ENCODE results near the gene DDX3X. TPM values are rescaled to one million over a fixed set of nuclear protein-coding genes. Genes with fewer than 3 reads are reported as not detected.
"Not testable (repeated sequence)": the region's sequence is repeated elsewhere in the genome, so short reads cannot be mapped to it uniquely, and the experiment has no call there.

Gene DDX3X
- total RNA-seq, 3 donors from 2014 or later, result 460 to 635 (median 497) TPM

DNA sequence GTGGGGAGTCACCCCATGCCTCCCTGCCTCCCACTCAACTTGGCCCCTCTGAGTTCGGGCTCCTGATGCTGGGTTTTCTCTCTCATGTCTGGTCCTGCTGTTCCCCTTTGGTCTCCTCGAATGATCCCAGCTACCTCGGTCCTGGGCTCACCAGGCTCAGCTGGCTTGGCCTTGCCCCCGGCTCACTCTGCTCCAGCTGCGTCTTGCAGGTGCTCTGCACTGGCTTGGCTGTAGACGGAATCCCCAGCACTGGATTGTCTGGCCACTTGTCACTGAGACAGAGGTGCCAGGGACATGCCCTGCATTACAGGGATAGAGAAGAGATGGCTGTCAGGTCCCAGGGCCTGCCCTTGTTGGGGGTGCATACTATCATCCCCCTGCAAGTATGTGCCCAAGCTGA lies 71.6 kb downstream of the DDX3X start:
- H3K4me1 Mint-ChIP-seq (ENCODE audit: low read depth), result no peaks in the 10 kb centered on the region
- no peaks in the 10 kb centered on the region for H3K9me3 Mint-ChIP-seq
- DNase-seq, result no peak
- no peaks in the 10 kb centered on the region for H3K27me3 Mint-ChIP-seq (ENCODE audit: low read depth)
- H3K4me3 Mint-ChIP-seq, result no peak overlapping the region
- no peak for ATAC-seq
- H3K36me3 Mint-ChIP-seq (ENCODE audit: insufficient read depth), result no peaks in the 10 kb centered on the region

DNA sequence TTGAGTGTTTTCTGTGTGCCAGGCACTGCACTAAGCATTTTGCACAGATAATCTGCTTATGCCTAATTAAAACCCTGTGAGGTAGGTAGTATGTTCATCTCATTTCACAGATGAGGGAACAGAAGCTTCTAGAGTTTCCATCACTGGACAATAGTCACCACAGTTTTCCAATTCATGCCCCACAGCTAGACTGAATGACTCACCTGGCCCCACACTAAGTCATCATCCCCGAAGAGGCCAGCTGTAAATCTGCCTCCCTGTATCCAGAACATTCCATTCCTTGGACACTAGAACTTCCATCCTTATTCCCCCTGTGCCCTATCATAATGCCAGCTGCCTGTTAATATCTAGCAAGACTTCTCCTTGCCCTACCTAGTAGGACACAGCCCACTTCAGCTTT lies 72.2 kb downstream of the DDX3X start:
- no peaks in the 10 kb centered on the region for H3K9me3 Mint-ChIP-seq
- ATAC-seq (no peak), DNase-seq (no peak)
- no peaks in the 10 kb centered on the region for H3K4me1 Mint-ChIP-seq (ENCODE audit: low read depth)
- H3K27me3 Mint-ChIP-seq (ENCODE audit: low read depth), result no peaks in the 10 kb centered on the region
- H3K4me3 Mint-ChIP-seq, result no peak overlapping the region
- no peaks in the 10 kb centered on the region for H3K36me3 Mint-ChIP-seq (ENCODE audit: insufficient read depth)

DNA sequence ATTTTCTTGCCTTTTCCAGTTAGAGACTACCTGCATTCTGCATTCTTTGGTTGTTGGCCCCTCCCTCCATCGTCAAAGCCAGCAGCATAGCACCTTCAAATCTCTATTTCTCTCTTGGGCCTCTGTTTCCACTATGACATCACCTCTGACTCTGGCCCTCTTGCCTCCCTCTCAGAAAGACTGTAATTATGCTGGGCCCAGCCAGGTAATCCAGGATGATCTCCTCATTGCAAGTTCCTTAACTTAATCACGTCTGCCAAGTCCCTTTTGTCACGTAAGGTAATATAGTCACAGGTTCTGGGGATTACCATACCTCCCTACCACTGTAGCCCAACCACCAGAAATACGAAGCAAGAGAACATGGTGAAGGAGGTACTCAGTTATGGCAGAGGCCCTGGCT lies 73.9 kb downstream of the DDX3X start:
- no peak overlapping the region for H3K4me3 Mint-ChIP-seq
- H3K4me1 Mint-ChIP-seq (ENCODE audit: low read depth), result no peaks in the 10 kb centered on the region
- ATAC-seq (no peak), DNase-seq (no peak)
- H3K27me3 Mint-ChIP-seq (ENCODE audit: low read depth), result no peaks in the 10 kb centered on the region
- no peaks in the 10 kb centered on the region for H3K9me3 Mint-ChIP-seq
- H3K36me3 Mint-ChIP-seq (ENCODE audit: insufficient read depth), result no peaks in the 10 kb centered on the region

DNA sequence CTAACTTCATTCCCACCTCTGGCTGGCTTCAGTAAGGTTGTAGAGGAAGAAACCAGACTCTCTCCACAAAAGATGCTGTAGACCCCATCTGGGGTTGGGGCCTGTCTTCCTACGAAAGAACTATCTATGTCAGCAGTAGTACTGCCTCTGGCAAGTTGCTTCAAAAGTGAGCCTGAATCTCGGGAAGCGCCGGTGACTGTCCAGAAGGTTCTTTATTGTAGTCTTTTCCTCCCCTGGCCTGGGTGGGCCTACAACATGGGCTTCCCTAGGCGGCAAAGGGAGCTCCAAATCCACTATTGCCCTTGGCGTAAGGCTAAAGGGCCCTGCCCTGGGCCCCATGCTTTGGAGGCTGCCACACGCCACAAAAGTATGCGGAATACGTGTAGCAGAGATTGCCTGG lies 74.6 kb downstream of the DDX3X start:
- Mint-ChIP-seq H3K36me3 (ENCODE audit: insufficient read depth) (no peaks in the 10 kb centered on the region), H3K4me1 (ENCODE audit: low read depth) (no peaks in the 10 kb centered on the region), H3K9me3 (no peaks in the 10 kb centered on the region), H3K27me3 (ENCODE audit: low read depth) (no peaks in the 10 kb centered on the region), H3K4me3 (no peak overlapping the region)
- no peak for ATAC-seq
- no peak for DNase-seq

DNA sequence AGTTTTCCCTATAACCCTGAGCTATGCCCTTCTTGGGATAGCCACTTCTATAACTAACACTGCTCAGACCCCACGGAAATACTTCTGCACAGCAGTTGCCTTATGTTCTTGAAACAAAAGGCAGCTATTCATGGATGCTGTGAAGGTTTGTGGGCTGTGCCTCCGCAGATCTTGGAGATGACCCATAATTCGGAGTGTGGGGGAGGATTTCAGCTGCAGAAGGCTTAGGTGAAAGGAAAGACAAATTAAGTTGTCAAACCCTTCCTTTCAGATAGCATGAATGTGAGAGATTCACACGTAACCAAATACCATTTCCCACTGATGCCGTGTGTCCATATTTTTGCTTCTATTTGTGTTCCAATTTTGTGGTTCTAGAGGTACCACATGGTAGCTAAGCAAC lies 75.0 kb downstream of the DDX3X start:
- H3K27me3 Mint-ChIP-seq (ENCODE audit: low read depth), result no peaks in the 10 kb centered on the region
- H3K36me3 Mint-ChIP-seq (ENCODE audit: insufficient read depth), result no peaks in the 10 kb centered on the region
- no peaks in the 10 kb centered on the region for H3K9me3 Mint-ChIP-seq
- ATAC-seq, result no peak
- H3K4me3 Mint-ChIP-seq, result no peak overlapping the region
- H3K4me1 Mint-ChIP-seq (ENCODE audit: low read depth), result no peaks in the 10 kb centered on the region
- no peak for DNase-seq

DNA sequence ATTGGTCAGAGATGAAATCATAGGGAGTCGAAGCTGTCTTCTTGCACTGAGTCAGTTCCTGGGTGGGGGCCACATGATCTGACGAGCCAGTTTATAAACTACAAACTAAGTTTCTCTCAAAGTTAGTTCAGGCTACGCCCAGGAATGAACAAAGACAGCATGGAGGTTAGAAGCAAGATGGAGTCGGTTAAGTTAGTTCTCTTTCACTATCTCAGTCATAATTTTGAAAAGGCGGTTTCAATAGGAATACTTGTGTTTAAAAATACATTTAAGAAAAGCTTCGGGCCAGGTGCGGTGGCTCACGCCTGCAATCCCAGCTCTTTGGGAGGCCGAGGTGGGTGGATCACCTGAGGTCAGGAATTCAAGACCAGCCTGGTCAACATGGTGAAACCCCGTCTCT lies 77.3 kb downstream of the DDX3X start:
- not testable (repeated sequence) for ATAC-seq; DNase-seq; H3K36me3 Mint-ChIP-seq (ENCODE audit: insufficient read depth); H3K27me3 Mint-ChIP-seq (ENCODE audit: low read depth); H3K4me1 Mint-ChIP-seq (ENCODE audit: low read depth); H3K9me3 Mint-ChIP-seq; H3K4me3 Mint-ChIP-seq

DNA sequence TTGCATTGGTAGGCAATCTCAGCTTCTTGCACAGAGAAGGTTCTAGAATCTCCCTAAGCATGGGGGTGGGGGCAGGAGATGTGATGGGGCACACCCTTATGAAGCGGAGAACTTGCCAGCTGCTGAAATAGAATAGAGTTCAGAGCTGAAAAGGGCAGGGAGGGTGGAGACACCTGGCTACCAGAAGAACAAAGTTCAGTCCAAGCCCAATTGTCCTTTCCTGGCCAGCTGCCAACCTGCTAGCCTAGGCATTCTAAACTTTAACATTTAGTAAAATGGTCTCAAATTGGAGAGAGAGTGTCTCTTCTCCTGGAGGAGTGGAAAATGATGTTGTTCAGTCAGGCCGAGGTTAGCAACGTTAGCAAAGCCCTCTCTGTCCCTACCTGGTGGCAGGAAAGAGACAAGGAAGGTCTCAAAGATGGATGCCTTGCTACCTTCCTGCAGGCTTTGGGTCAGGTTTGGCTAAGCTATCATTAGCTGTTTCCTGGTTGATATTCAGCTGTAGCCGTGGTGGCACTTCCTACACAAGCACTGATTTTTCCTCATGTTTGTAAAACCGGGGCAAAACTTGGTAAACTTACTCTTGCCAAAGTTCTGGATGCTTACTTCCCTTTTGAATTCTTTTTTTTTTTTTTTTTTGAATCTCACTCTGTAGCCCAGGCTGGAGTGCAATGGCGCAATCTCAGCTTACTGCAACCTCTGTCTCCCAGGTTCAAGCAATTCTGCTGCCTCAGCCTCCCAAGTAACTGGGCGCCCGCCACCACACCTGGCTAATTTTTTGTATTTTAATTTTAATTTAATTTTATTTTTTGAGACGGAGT lies 78.5 kb downstream of the DDX3X start:
- H3K27me3 Mint-ChIP-seq (ENCODE audit: low read depth), result no peaks in the 10 kb centered on the region
- H3K4me1 Mint-ChIP-seq (ENCODE audit: low read depth), result no peaks in the 10 kb centered on the region
- no peak overlapping the region for H3K4me3 Mint-ChIP-seq
- ATAC-seq (no peak), DNase-seq (no peak)
- no peaks in the 10 kb centered on the region for H3K36me3 Mint-ChIP-seq (ENCODE audit: insufficient read depth)
- no peaks in the 10 kb centered on the region for H3K9me3 Mint-ChIP-seq

Other genes starting within 250 kb of the DDX3X start
- gene USP9X, start 248.7 kb upstream of the DDX3X start, total RNA-seq, result 10 to 100 TPM; 33.9 to 35.9 (median 34.1) TPM
- gene NYX, start 113.2 kb downstream of the DDX3X start, total RNA-seq, result not detected